ENCODE results near the gene HLA-DRA. TPM values are rescaled to one million over a fixed set of nuclear protein-coding genes. Genes with fewer than 3 reads are reported as not detected.
"Not testable (repeated sequence)": the region's sequence is repeated elsewhere in the genome, so short reads cannot be mapped to it uniquely, and the experiment has no call there.

The HLA-DRA gene
- total RNA-seq, 1 donor = 1,165 TPM

DNA sequence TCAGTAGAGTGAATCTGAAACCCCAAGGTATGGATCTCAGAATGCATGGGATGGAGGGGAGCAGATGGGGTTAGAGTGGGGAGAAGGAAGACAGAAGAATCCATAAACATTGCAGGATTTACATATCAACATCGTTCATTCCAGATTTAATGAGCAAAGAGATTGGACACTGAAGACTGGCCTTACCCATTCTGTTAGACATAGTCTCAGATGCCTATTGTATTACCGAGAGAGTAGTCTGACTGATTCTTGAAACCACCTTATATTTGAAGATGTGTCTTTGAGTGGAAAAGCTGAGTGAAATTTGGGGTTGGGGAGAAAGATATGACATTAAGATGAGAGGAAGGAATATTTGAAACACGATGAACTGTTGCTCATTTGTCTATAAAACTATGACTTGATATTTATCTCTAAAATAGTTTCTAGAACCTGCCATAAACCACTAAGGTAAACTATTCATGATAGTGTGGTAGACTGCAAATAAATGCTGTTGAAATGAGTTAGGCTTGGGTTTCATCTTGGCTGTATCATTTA, 5.7 kb downstream of the HLA-DRA start:
- no peaks in the 10 kb centered on the region for H3K27me3 ChIP-seq (ENCODE audit: insufficient read depth, low read length)
- H3K4me3 ChIP-seq (ENCODE audit: low read length) = no peak overlapping the region
- no peaks in the 10 kb centered on the region for H3K9me3 ChIP-seq (ENCODE audit: low read depth, low read length)

DNA sequence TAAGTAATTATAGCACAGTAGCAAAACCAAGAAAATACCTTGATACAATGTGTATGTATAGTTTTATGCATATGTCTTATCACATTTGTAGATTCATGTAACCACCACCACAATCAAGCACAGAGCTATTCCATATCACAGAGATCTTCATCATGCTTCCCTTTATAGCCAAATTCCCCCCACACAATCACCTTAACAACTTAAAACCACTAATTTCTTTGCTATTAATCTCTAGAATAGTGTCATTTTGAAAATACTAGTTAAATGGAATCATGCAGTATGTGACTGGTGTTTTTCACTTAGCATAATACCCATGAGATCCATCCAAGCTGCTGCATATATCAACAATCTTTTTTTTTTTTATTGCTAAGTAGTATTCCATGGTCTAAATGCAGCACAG, 8.2 kb downstream of the HLA-DRA start:
- Histone ChIP-seq H3K9me3 (ENCODE audit: low read depth, low read length) (no peaks in the 10 kb centered on the region), H3K27me3 (ENCODE audit: insufficient read depth, low read length) (no peaks in the 10 kb centered on the region), H3K4me3 (ENCODE audit: low read length) (no peak overlapping the region), H3K4me1 (ENCODE audit: insufficient read depth, low read length) (peaks cover 10% of the 10 kb centered on the region)

More for the DNA sequence above, 5.7 kb downstream of the HLA-DRA start:
- H3K4me1 ChIP-seq (ENCODE audit: insufficient read depth, low read length) = peaks cover 33% of the 10 kb centered on the region

DNA sequence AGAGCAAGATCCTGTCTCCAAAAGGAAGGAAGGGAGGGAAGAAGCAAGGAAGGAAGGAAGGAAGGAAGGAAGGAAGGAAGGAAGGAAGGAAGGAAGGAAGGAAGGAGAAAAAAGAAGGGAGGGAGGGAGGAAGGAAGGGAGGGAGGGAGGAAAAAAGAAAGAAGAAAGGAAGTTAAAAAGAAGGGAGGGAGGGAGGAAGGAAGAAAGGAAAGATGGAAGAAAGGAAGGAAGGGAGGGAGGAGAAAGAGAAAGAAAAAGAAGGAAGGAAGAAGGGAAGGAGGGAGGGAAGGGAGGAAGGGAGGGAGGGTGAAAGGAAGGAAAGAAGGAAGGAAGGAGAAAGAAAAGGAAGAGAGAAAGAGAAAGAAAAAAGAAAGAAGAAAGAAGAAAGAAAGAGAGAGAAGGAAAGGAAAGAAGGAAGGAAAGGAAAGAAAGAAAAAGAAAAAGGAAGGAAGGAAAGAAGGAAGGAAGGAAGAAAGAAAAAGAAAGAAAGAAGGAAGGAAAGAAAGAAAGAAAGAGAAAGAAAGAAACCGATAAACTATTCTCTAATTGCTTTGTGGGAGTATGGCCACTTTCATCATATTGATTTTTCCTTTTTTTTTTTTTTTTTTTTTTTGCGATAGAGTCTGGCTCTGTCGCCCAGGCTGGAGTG, 9.5 kb downstream of the HLA-DRA start:
- Histone ChIP-seq H3K9me3 (ENCODE audit: low read depth, low read length) (no peaks in the 10 kb centered on the region), H3K4me1 (ENCODE audit: insufficient read depth, low read length) (no peaks in the 10 kb centered on the region), H3K4me3 (ENCODE audit: low read length) (no peak overlapping the region), H3K27me3 (ENCODE audit: insufficient read depth, low read length) (no peaks in the 10 kb centered on the region)

DNA sequence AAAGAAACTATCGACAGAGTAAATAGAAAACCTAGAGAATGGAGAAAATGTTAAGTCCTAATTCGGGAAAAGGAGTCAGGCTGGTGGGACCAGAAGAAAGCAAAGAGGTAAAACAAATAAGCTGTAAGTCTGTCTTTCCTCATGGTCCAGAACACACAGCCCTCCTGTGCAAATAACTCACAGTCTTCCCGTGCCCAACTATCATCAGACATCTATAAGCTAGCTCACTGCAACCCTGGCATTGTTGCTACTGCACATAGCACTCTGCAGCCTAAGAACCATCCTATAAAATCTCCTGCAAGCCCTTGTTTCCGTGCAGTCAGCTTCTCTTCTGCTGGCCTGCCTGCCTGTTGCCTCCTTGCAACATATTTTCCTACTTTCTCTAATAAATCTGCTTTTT, 17.4 kb downstream of the HLA-DRA start:
- H3K27me3 ChIP-seq (ENCODE audit: insufficient read depth, low read length) = peaks cover 16% of the 10 kb centered on the region
- peaks cover 11% of the 10 kb centered on the region for H3K4me1 ChIP-seq (ENCODE audit: insufficient read depth, low read length)
- H3K9me3 ChIP-seq (ENCODE audit: low read depth, low read length) = no peaks in the 10 kb centered on the region
- H3K4me3 ChIP-seq (ENCODE audit: low read length) = no peak overlapping the region

DNA sequence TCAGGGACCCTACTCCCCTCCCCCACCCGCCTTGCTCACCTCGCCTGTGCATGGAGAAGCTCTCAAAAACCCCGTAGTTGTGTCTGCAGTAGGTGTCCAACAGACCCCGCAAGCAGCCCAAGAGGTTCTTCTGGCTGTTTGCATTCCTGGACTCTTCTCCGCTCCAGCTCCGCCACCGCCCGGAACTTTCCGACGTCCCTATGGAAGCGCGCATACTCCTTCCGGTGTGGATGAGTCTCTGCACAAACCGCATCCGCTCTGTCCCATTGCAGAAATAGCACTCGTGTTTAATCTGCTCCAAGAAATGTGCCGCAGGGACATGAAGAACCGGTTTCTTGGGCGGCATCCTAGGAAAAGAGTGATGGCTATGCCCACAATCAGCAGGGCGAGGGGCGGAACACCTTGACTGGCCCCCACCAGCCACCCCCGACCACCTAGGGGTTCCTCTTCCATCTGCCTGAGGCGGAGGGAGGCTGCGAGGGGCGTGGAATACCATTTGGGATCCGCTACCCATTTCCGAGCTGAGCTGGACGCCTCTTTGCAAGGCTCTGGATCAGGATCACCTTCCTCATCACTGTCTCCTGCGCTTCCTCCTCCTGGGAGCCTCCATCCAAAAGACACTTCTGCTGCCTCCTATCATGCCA, 20.2 kb downstream of the HLA-DRA start:
- Histone ChIP-seq H3K27me3 (ENCODE audit: insufficient read depth, low read length) (peaks cover 28% of the 10 kb centered on the region), H3K9me3 (ENCODE audit: low read depth, low read length) (no peaks in the 10 kb centered on the region), H3K4me1 (ENCODE audit: insufficient read depth, low read length) (peaks cover 11% of the 10 kb centered on the region), H3K4me3 (ENCODE audit: low read length) (peak overlapping the region; percentile 14)

DNA sequence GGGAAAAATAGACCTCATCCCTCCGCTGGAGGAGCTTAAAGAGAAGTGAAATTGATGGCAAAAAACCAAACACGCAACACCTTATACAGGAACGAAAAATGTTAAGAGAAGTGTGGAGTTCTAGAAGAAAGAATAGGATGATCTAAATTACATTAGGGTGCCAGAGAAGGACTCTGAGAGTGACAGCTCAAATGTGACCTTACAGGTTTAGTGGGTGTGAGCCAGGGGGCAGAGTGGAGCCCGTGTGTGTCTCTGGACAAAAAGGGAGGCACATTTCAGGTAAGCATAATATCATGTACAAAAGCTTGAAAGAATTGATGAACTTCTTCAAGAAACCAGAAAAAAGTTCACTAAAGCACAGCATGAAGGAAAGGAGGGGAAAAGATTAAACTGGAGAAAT, 20.8 kb downstream of the HLA-DRA start:
- peaks cover 28% of the 10 kb centered on the region for H3K27me3 ChIP-seq (ENCODE audit: insufficient read depth, low read length)
- H3K4me1 ChIP-seq (ENCODE audit: insufficient read depth, low read length) = peaks cover 11% of the 10 kb centered on the region
- H3K9me3 ChIP-seq (ENCODE audit: low read depth, low read length) = no peaks in the 10 kb centered on the region
- no peak overlapping the region for H3K4me3 ChIP-seq (ENCODE audit: low read length)

DNA sequence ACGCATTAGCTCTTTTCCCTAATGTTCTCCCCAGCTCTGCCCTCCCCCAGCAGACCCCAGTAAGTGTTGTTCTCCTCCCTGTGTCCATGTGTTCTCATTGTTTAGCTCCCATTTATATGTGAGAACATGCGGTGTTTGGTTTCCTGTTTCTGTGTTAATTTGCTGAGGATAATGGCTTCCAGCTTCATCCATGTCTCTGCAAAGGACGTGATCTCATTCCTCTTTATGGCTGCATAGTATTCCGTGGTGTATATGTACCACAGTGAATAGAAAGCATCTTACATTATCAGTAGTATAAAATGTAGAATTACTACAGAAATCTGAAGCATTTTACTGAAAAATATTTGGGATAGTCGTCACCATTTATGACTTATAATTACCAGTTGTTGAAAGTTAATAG, 21.8 kb downstream of the HLA-DRA start:
- Histone ChIP-seq H3K4me1 (ENCODE audit: insufficient read depth, low read length) (peaks cover 11% of the 10 kb centered on the region), H3K4me3 (ENCODE audit: low read length) (no peak overlapping the region), H3K9me3 (ENCODE audit: low read depth, low read length) (no peaks in the 10 kb centered on the region), H3K27me3 (ENCODE audit: insufficient read depth, low read length) (peaks cover 28% of the 10 kb centered on the region)

DNA sequence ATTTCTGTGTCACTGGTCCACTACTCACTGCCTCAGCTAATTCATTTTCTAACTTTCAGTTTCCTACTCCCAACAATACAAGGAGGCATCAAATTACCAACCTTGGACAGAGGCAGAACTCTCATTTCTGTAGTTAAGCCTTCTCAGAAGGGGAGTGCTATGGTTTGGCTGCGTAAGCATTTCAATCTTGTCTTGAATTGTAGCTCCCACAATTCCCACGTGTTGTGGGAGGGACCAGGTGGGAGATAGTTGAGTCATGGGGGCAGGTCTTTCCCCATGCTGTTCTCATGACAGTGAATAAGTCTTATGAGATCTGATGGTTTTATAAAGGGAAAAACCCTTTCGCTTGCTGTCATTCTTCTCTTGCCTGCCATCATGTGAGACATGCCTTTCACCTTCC, 22.9 kb downstream of the HLA-DRA start:
- H3K4me3 ChIP-seq (ENCODE audit: low read length) = no peak overlapping the region
- H3K9me3 ChIP-seq (ENCODE audit: low read depth, low read length) = no peaks in the 10 kb centered on the region
- peaks cover 28% of the 10 kb centered on the region for H3K27me3 ChIP-seq (ENCODE audit: insufficient read depth, low read length)
- peaks cover 11% of the 10 kb centered on the region for H3K4me1 ChIP-seq (ENCODE audit: insufficient read depth, low read length)

DNA sequence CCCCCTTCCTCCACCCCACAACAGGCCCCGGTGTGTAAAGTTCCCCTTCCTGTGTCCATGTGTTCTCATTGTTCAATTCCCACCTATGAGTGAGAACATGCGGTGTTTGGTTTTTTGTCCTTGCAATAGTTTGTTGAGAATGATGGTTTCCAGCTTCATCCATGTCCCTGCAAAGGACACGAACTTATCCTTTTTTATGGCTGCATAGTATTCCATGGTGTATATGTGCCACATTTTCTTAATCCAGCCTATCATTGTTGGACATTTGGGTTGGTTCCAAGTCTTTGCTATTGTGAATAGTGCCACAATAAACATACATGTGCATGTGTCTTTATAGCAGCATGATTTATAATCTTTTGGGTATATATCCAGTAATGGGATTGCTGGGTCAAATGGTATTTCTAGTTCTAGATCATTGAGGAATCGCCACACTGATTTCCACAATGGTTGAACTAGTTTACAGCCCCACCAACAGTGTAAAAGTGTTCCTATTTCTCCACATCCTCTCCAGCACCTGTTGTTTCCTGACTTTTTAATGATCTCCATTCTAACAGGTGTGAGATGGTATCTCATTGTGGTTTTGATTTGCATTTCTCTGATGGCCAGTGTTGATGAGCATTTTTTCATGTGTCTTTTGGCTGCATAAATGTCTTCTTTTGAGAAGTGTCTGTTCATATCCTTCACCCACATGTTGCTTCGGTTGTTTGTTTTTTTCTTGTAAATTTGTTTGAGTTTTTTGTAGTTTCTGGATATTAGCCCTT, 28.2 kb downstream of the HLA-DRA start:
- H3K27me3 ChIP-seq (ENCODE audit: insufficient read depth, low read length) = not testable (repeated sequence)

DNA sequence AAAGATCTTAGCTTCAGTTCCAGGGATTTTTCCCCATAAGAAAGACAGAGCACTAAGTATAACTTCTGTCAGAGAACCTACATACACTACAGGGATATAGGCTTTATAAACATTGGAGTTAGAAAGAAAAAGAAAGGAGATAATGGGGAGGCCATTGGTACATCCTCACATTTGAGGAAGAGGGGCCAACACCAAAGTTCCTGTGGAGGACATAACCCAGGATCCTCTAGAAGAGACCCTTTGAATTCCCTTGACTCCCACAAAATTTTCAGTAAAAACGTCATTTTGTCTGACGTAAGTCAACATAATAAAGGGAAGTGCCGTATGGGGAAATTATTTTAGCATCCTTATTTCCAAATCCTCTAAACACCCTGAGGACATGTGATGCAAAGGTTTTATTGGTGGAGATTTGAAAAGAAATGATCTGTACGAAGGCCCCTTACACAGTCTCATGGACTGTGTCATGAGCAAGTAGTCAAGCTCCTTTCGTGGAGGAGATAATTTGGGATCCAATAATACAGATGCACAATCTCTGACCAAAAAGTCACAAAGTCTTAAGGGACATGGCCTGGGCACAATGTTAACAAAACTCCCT, 33.2 kb downstream of the HLA-DRA start:
- Histone ChIP-seq H3K4me3 (ENCODE audit: low read length) (peak overlapping the region; percentile 25), H3K9me3 (ENCODE audit: low read depth, low read length) (no peaks in the 10 kb centered on the region), H3K27me3 (ENCODE audit: insufficient read depth, low read length) (no peaks in the 10 kb centered on the region), H3K4me1 (ENCODE audit: insufficient read depth, low read length) (peaks cover 23% of the 10 kb centered on the region)

More for the DNA sequence above, 28.2 kb downstream of the HLA-DRA start:
- not testable (repeated sequence) for H3K9me3 ChIP-seq (ENCODE audit: low read depth, low read length); H3K4me3 ChIP-seq (ENCODE audit: low read length); H3K4me1 ChIP-seq (ENCODE audit: insufficient read depth, low read length)

DNA sequence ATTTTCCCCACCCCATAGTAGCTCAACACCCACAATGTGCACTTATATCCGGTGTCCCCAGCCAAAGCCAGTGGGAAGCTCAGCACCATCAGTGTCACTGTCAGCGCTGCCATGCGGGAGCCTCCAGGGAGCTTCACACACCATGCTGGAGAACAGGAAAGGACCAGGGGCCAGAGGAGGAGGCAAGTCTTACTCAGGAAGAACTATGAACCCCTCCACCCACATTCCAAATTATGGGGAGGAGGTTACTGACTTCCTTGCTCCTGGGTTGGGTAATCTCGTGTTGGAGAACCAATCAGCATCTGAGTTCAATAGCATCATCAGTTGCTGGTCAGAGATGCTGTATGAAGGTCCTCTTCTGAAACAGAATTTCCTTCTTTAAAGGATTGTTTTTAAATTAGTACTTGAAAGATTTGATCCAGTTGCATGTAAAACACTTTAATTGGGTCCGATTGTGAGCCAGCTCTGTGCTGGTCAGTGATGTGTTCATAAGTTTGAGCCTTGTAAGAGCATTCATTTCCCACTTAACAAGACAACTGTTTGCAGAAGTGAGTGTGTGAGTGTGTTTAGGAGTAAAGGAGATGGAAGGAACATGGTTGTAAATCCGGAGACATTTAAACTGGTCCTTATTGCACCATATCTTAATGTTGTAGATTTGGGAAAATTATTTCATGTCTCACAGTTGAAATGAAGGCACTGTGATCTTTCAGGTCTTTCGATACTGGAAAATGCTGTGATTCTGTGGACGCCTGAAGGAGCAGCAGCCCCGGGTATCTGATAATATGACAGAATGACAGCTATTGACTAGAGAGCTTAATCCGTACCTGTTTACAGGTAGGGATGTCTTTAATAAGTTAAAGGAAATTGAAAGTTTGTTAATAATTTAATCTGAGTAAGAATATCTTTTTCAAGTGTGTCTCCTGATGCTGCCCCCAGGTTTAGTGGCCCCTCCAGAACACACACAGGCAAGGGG, 34.0 kb downstream of the HLA-DRA start:
- H3K4me3 ChIP-seq (ENCODE audit: low read length); H3K27me3 ChIP-seq (ENCODE audit: insufficient read depth, low read length); H3K9me3 ChIP-seq (ENCODE audit: low read depth, low read length): not testable (repeated sequence)
- H3K4me1 ChIP-seq (ENCODE audit: insufficient read depth, low read length) = peaks cover 23% of the 10 kb centered on the region

DNA sequence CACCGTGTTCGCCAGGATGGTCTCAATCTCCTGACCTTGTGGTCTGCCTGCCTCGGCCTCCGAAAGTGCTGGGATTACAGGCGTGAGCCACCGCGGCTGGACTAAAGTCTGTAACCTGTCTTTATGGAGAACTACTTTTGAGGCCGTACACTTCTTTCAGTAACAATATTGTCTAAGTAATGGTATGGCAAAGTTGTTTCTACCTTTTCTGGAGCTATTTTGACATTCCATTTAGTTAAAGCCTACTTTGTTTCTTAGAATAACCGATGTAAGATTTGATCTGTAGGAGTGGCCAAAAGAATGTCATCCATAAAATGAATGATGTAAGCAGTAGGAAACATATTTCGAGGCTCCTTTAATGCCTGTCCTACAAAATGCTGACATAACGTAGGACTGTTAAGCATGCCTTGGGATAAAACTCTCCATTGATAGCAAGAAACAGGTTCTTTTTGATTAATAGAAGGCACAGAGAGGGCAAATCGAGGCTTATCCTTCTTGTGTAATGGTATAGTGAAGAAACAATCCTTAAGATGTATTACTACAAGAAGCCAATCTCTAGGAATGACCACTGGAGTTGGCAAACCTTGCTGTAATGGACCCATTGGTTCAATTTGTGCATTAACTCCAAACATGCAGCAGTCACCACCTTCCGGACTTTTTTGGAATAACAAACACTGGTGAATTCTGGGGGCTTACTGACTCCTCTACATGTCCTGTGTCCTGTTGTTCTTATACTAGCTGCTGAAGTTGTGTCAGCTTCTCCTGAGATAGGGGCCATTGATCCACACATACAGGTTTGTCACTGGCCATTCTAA, 35.9 kb downstream of the HLA-DRA start:
- no peaks in the 10 kb centered on the region for H3K9me3 ChIP-seq (ENCODE audit: low read depth, low read length)
- no peaks in the 10 kb centered on the region for H3K27me3 ChIP-seq (ENCODE audit: insufficient read depth, low read length)
- peaks cover 23% of the 10 kb centered on the region for H3K4me1 ChIP-seq (ENCODE audit: insufficient read depth, low read length)
- H3K4me3 ChIP-seq (ENCODE audit: low read length) = no peak overlapping the region

DNA sequence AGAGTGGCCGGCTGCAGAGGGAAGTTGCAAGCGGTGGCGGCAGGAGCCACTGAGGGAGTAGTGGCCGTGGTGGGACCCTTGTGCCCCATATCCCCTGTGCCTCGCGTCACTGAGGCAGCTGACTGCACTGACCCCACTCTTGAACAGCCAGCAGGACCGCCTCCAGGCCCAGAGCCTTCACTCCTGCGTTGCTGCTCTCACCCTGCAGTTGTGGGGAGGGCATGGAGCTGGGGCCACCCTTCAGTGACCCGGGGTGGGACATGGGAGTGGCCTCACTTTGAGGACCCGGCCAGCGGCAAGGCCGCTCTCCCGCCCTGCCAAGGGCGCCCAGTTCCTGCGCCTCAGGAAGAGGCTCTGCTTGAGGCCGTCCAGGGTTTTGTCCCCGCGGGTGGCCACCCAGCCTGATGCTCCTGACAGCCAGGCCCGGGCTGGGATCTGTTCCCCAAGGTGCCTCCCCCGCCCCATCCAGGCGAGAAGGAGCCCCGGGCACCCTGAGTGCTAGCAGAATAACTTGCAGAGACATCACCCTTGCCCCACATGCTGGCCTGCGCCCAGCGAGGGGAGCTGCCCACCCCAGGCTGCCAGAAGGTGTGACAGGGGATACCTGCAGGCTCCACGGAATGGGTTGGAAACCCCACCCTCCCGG, 44.4 kb downstream of the HLA-DRA start:
- Histone ChIP-seq H3K4me3 (ENCODE audit: low read length) (no peak overlapping the region), H3K9me3 (ENCODE audit: low read depth, low read length) (no peaks in the 10 kb centered on the region), H3K4me1 (ENCODE audit: insufficient read depth, low read length) (peaks cover 4% of the 10 kb centered on the region), H3K27me3 (ENCODE audit: insufficient read depth, low read length) (no peaks in the 10 kb centered on the region)
